ENCODE results near the gene EYS.

EYS gene

GRCh38 chr6:63882208-63882607 lies 1824.8 kb downstream of the EYS start:
- Histone ChIP-seq H3K9ac (ENCODE audit: low read length) (no peak overlapping the region), H3K79me2 (ENCODE audit: low read length) (no peaks in the 10 kb centered on the region), H3K4me3 (ENCODE audit: low read length) (no peak overlapping the region), H3K4me1 (ENCODE audit: low read length) (no peaks in the 10 kb centered on the region), H3K27ac (ENCODE audit: low read length) (no peak overlapping the region), H2AFZ (ENCODE audit: low read length) (no peak overlapping the region), H4K20me1 (ENCODE audit: insufficient read depth, low read length) (no peaks in the 10 kb centered on the region), H3K36me3 (replicated peaks; ENCODE audit: insufficient read depth, low read length) (no peaks in the 10 kb centered on the region), H3K9me3 (replicated peaks; ENCODE audit: insufficient read depth, low read length) (no peaks in the 10 kb centered on the region), H3F3A (ENCODE audit: insufficient read depth, low read length) (no peaks in the 10 kb centered on the region), H3K9me2 (replicated peaks; ENCODE audit: insufficient read depth, low read length) (no peaks in the 10 kb centered on the region), H3K4me2 (ENCODE audit: low read depth, low read length) (no peak overlapping the region), H3K27me3 (replicated peaks; ENCODE audit: insufficient read depth, low read length) (no peaks in the 10 kb centered on the region)
- DNase-seq, result no peak
- TF ChIP-seq CTCF (IDR thresholded peaks at IDR 0.05; ENCODE audit: low read length) (peak; percentile 9; the same call in 1 of the 2 replicates), EZH2 (optimal IDR thresholded peaks at IDR 0.05; ENCODE audit: low read depth, low read length) (no peak)

- Histone ChIP-seq H3K79me2 (ENCODE audit: low read length) (no peaks in the 10 kb centered on the region), H3K27ac (ENCODE audit: low read length) (no peak overlapping the region), H3K9ac (ENCODE audit: low read length) (no peak overlapping the region), H3K4me3 (ENCODE audit: low read length) (no peak overlapping the region), H3K36me3 (replicated peaks; ENCODE audit: insufficient read depth, low read length) (no peaks in the 10 kb centered on the region), H4K20me1 (ENCODE audit: insufficient read depth, low read length) (no peaks in the 10 kb centered on the region), H3F3A (ENCODE audit: insufficient read depth, low read length) (no peaks in the 10 kb centered on the region), H3K27me3 (replicated peaks; ENCODE audit: insufficient read depth, low read length) (no peaks in the 10 kb centered on the region), H2AFZ (ENCODE audit: low read length) (no peak overlapping the region), H3K9me3 (replicated peaks; ENCODE audit: insufficient read depth, low read length) (no peaks in the 10 kb centered on the region), H3K4me1 (ENCODE audit: low read length) (no peaks in the 10 kb centered on the region), H3K4me2 (ENCODE audit: low read depth, low read length) (no peak overlapping the region), H3K9me2 (replicated peaks; ENCODE audit: insufficient read depth, low read length) (no peaks in the 10 kb centered on the region)
- no peak for DNase-seq
- no peak for TF ChIP-seq EZH2 (optimal IDR thresholded peaks at IDR 0.05; ENCODE audit: low read depth, low read length)
- no peak for TF ChIP-seq EZH2phosphoT487 (IDR thresholded peaks at IDR 0.05; ENCODE audit: low read length)
- no peak for TF ChIP-seq CTCF (IDR thresholded peaks at IDR 0.05; ENCODE audit: low read length)
Observed at GRCh38 chr6:63881791-63882190, 1825.2 kb downstream of the EYS start.

GRCh38 chr6:63872233-63872632 lies 1834.8 kb downstream of the EYS start:
- Histone ChIP-seq H3K36me3 (replicated peaks; ENCODE audit: insufficient read depth, low read length) (no peaks in the 10 kb centered on the region), H3K27me3 (replicated peaks; ENCODE audit: insufficient read depth, low read length) (no peaks in the 10 kb centered on the region), H3K9me3 (replicated peaks; ENCODE audit: insufficient read depth, low read length) (no peaks in the 10 kb centered on the region), H3F3A (ENCODE audit: insufficient read depth, low read length) (no peaks in the 10 kb centered on the region), H3K4me1 (ENCODE audit: low read length) (no peaks in the 10 kb centered on the region), H3K9me2 (replicated peaks; ENCODE audit: insufficient read depth, low read length) (no peaks in the 10 kb centered on the region), H3K27ac (ENCODE audit: low read length) (no peak overlapping the region), H3K79me2 (ENCODE audit: low read length) (no peaks in the 10 kb centered on the region), H3K4me2 (ENCODE audit: low read depth, low read length) (no peak overlapping the region), H4K20me1 (ENCODE audit: insufficient read depth, low read length) (no peaks in the 10 kb centered on the region), H2AFZ (ENCODE audit: low read length) (no peak overlapping the region), H3K4me3 (ENCODE audit: low read length) (no peak overlapping the region), H3K9ac (ENCODE audit: low read length) (no peak overlapping the region)
- DNase-seq, result no peak
- no peak for TF ChIP-seq EZH2 (optimal IDR thresholded peaks at IDR 0.05; ENCODE audit: low read depth, low read length)
- TF ChIP-seq CTCF (IDR thresholded peaks at IDR 0.05; ENCODE audit: low read length), result no peak
- no peak for TF ChIP-seq EZH2phosphoT487 (IDR thresholded peaks at IDR 0.05; ENCODE audit: low read length)

Measured in MM.1S (cell line).